OCI-LY7 (cell line): ENCODE data around the gene TOB2. TPM values are rescaled to one million over a fixed set of nuclear protein-coding genes. Genes with fewer than 3 reads are reported as not detected.
"Not testable (repeated sequence)": the region's sequence is repeated elsewhere in the genome, so short reads cannot be mapped to it uniquely, and the experiment has no call there.

Source experiments
- BruUV-seq: library from RNA; stranded (reverse); fragments of 400-500 nt; replicated peaks from 2 replicates; lab custom pipeline; 2021; lab: Mats Ljungman, UMichigan
- CTCF ChIA-PET: fragments of 300-600 bp; sonication (Branson Sonifier 250); formaldehyde crosslinking; loops from one replicate; lab custom pipeline; 2022; ENCODE audit warnings: antibody characterized with exemption; ENCODE audit not compliant: unreplicated experiment; lab: Charles Lee
- POLR2A ChIA-PET: fragments of 300-600 bp; sonication (Branson Sonifier 250); formaldehyde crosslinking; loops from one replicate; lab custom pipeline; 2022; ENCODE audit warnings: antibody characterized with exemption; lab: Charles Lee
- DNase-seq: peaks from one replicate; pipeline ENCODE4 v3.0.0-alpha.2; 2015; ENCODE audit warnings: low spot score
- H2AFZ ChIP-seq: fragments of 200-600 bp; sonication (generic), shearing (Covaris generic); 2 replicates; pipeline ENCODE4 v1.6.1; 2014; ENCODE audit warnings: mild to moderate bottlenecking, antibody characterized with exemption, low read length, moderate library complexity
- H3K27ac ChIP-seq: fragments of 200-600 bp; sonication (generic); 2 replicates; pipeline ENCODE4 v1.5.1; 2014; ENCODE audit warnings: mixed run types, low read depth, mild to moderate bottlenecking, moderate library complexity, low read length, inconsistent platforms; ENCODE audit not compliant: poor library complexity, severe bottlenecking
- H3K36me3 ChIP-seq: fragments of 200-600 bp; sonication (generic); 2 replicates; pipeline ENCODE4 v1.6.1; 2014; ENCODE audit warnings: mild to moderate bottlenecking, antibody characterized with exemption, low read length, moderate library complexity, mixed read lengths; ENCODE audit not compliant: insufficient read depth
- H3K4me1 ChIP-seq: fragments of 200-600 bp; sonication (generic); 2 replicates; pipeline ENCODE4 v1.5.1; 2014; ENCODE audit warnings: mild to moderate bottlenecking, low read length; ENCODE audit not compliant: insufficient read depth, poor library complexity, severe bottlenecking
- H3K4me2 ChIP-seq: fragments of 200-600 bp; sonication (generic); 2 replicates; pipeline ENCODE4 v1.6.1; 2014; ENCODE audit warnings: mild to moderate bottlenecking, low read length
- H3K4me3 ChIP-seq: fragments of 200-600 bp; sonication (generic); 2 replicates; pipeline ENCODE4 v1.5.1; 2014; ENCODE audit warnings: mild to moderate bottlenecking, low read depth, low read length; ENCODE audit not compliant: poor library complexity, severe bottlenecking
- H3K79me2 ChIP-seq: fragments of 200-600 bp; sonication (generic); 2 replicates; pipeline ENCODE4 v1.6.1; 2016; ENCODE audit warnings: low read depth, mild to moderate bottlenecking, low read length, moderate library complexity, mixed read lengths; ENCODE audit not compliant: insufficient read depth
- H3K9me2 ChIP-seq: fragments of 200-600 bp; sonication (generic); 2 replicates; pipeline ENCODE4 v1.6.1; 2016; ENCODE audit warnings: mild to moderate bottlenecking, low read length, mixed read lengths; ENCODE audit not compliant: insufficient read depth
- H3K9me3 ChIP-seq: fragments of 200-600 bp; sonication (generic); 2 replicates; pipeline ENCODE4 v1.6.1; 2014; ENCODE audit warnings: mild to moderate bottlenecking, mixed run types, low read length, mixed read lengths
- H4K20me1 ChIP-seq: fragments of 200-600 bp; sonication (generic); 2 replicates; pipeline ENCODE4 v1.6.1; 2014; ENCODE audit warnings: mild to moderate bottlenecking, antibody characterized with exemption, low read length, moderate library complexity, mixed read lengths; ENCODE audit not compliant: insufficient read depth
- EZH2phosphoT487 ChIP-seq: fragments of 200-600 bp; sonication (generic); IDR thresholded peaks from 2 replicates; pipeline ENCODE4 v1.6.1; 2018; ENCODE audit warnings: low read depth, borderline replicate concordance, mild to moderate bottlenecking, mixed run types, antibody characterized with exemption, low read length, moderate library complexity, mixed read lengths
- intact Hi-C: fragments of 100-400 bp; cut with micrococcal nuclease; formaldehyde crosslinking; loops from one replicate; pipeline ENCODE4 v1.10.0; 2022; ENCODE audit not compliant: unreplicated experiment
- total RNA-seq, 2 experiments: library from RNA; depleted of rRNA in 1 of 2; stranded (reverse); fragments of >200 nt in 1 of 2; shearing (Covaris generic) in 1 of 2; gene quantifications; 2 replicates each; pipeline ENCODE4 v1.2.3, GENCODE V29; 2014 to 2022
- TF ChIP-seq, protein P1 (sequence below): fragments of 200-600 bp; sonication (generic); conservative IDR thresholded peaks from 2 replicates; pipeline ENCODE4 v1.5.1; 2014; ENCODE audit warnings: mild to moderate bottlenecking, antibody characterized with exemption, low read length, moderate library complexity, mixed read lengths

The TOB2 gene
- total RNA-seq, 2 experiments from 2014 or later = 13.5 to 27.0 TPM

DNA sequence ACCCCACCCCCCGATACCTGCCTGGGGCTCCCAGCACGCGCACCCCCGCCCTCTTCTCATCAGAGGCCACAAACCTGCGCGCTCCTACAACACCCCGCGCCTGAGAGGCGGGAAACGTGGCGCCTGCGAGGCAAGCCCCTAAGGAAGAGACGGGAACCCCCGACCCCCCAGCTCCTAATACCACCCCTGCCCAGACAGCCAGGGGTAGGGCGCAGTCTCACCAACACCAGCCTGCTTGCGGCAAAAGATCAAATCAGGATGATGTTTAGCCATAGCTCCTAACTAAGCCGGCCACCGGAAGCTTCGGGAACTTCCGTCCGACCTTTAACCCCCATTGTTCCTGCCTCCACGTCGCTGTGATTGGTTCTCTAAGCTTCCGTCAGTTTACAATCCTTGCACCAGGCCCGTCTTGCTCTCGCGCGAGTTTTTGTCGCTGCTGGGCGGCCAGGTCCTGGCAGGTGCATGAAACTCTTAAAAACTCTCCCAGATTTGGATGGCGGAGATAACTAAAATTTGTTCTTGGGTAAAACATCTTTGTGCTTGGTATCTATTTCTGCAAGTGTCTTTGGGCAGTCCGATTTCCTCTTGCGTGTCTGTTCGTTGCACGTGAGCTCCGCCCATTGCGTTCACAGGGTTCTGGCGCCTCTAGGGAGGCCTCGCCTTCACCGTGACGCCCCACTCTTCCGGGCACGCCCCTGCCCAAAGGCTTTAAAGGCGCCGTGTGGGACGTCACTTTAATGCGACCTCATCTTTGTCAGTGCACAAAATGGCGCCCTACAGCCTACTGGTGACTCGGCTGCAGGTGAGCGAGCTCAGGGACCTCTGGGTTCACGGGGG lies 22.0 kb upstream of the TOB2 start, which contains the start of the genes ACO2 and PHF5A:
ACO2 (plus strand) TSS at position 737 of the 837 bp plus-strand sequence; CDS start at position 767, 30 bp downstream.
PHF5A (minus strand) TSS at position 312 of the 837 bp plus-strand sequence; CDS start at position 273, 39 bp downstream.
- TF ChIP-seq, protein P1, sequence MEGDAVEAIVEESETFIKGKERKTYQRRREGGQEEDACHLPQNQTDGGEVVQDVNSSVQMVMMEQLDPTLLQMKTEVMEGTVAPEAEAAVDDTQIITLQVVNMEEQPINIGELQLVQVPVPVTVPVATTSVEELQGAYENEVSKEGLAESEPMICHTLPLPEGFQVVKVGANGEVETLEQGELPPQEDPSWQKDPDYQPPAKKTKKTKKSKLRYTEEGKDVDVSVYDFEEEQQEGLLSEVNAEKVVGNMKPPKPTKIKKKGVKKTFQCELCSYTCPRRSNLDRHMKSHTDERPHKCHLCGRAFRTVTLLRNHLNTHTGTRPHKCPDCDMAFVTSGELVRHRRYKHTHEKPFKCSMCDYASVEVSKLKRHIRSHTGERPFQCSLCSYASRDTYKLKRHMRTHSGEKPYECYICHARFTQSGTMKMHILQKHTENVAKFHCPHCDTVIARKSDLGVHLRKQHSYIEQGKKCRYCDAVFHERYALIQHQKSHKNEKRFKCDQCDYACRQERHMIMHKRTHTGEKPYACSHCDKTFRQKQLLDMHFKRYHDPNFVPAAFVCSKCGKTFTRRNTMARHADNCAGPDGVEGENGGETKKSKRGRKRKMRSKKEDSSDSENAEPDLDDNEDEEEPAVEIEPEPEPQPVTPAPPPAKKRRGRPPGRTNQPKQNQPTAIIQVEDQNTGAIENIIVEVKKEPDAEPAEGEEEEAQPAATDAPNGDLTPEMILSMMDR = no peak
- no peak for TF ChIP-seq EZH2phosphoT487

DNA sequence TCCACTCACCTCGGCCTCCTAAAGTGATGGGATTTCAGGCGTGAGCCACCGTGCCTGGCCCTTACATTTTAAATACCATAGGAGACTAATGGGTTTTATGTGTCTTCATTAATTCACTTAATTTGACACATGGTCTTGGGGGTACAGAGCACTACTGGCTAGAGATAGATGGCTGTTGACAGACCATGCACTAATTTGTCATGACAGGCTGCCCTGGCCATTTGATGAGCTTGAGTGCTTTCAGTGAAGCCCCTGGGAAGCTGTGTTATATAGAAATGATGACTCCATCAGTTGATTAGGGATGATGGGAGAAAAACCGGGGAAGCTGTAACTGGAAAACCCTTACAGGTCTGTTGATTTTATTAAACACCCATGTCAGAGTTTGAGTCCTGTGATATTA lies 15.3 kb upstream of the TOB2 start:
- no peaks in the 10 kb centered on the region for H3K9me3 ChIP-seq
- POLR2A ChIA-PET = interaction anchor here (1.2 kb wide), 1 partner anchor 13 kb away, joined by 3 read pairs; no protein-coding TSS in a partner anchor
- H3K79me2 ChIP-seq = peaks cover 24% of the 10 kb centered on the region
- BruUV-seq = no TSS peak
- peaks cover 6% of the 10 kb centered on the region for H3K4me1 ChIP-seq
- CTCF ChIA-PET = interaction anchor here (0.8 kb wide), 1 partner anchor 13 kb away, joined by 3 read pairs; no protein-coding TSS in a partner anchor
- DNase-seq = no peak
- intact Hi-C loops = no loop called here
- H3K36me3 ChIP-seq = peaks cover 93% of the 10 kb centered on the region
- no peaks in the 10 kb centered on the region for H3K9me2 ChIP-seq
- no peak overlapping the region for H3K4me3 ChIP-seq
- no peak overlapping the region for H2AFZ ChIP-seq
- no peak overlapping the region for H3K27ac ChIP-seq
- TF ChIP-seq, protein P1 = no peak
- no peak for TF ChIP-seq EZH2phosphoT487
- H3K4me2 ChIP-seq = no peak overlapping the region
- no peaks in the 10 kb centered on the region; the same call in 1 of the 2 replicates for H4K20me1 ChIP-seq

More for the DNA sequence above, 22.0 kb upstream of the TOB2 start, which contains the start of the genes ACO2 and PHF5A:
- Histone ChIP-seq H4K20me1 (peaks cover 12% of the 10 kb centered on the region), H3K9me2 (no peaks in the 10 kb centered on the region), H3K4me3 (peak within 1 kb of the TSS; percentile 94), H3K27ac (peak within 1 kb of the TSS; percentile 76), H3K36me3 (peaks cover 78% of the 10 kb centered on the region), H2AFZ (peak within 1 kb of the TSS; percentile 68; the same call in 1 of the 2 replicates), H3K79me2 (peaks cover 85% of the 10 kb centered on the region), H3K4me2 (peak within 1 kb of the TSS; percentile 100), H3K9me3 (no peaks in the 10 kb centered on the region), H3K4me1 (peaks cover 36% of the 10 kb centered on the region)
- ChIA-PET CTCF (interaction anchor here (0.5 to 1.5 kb wide), 2 partner anchors 65 to 228 kb away, joined by 3 to 4 read pairs; no protein-coding TSS in a partner anchor), POLR2A (interaction anchor here (0.6 to 3.6 kb wide), 13 partner anchors 10 to 120 kb away, joined by 3 to 12 read pairs (median 4); partner anchors contain the start of genes PMM1 and TOB2)
- DNase-seq = peak; percentile 98
- no TSS peak for BruUV-seq
- intact Hi-C loops = loop anchor here (2.0 kb wide), 1 partner anchor 22 kb away; the partner anchor contains the start of gene TOB2

DNA sequence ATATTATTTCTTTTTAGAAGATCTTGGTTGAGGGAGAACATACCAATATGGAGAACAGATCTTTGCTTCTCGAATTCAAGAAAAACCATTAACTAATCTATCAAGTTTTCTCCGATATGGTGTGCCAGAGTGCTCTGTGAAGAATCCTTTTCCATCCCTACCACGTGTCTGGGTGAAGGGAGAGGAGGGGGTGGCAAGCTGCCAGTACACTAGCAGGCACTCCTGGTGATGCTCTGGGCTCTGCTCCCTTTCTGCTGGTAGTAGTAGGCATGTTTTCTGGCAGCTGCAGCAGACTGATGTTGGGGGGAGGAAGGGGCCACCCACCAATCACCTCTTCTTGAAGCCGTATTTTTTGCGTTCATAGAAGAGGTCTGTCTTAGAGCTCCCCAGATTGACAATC lies 13.5 kb upstream of the TOB2 start:
- BruUV-seq, H3K9me2 ChIP-seq, CTCF ChIA-PET, DNase-seq, H4K20me1 ChIP-seq, intact Hi-C loops, H3K4me3 ChIP-seq, H3K4me1 ChIP-seq, H3K4me2 ChIP-seq, H2AFZ ChIP-seq, H3K9me3 ChIP-seq, H3K27ac ChIP-seq: not testable (repeated sequence)
- POLR2A ChIA-PET = interaction anchor here (0.6 kb wide), 1 partner anchor 698 kb away, joined by 3 read pairs; no protein-coding TSS in a partner anchor
- Histone ChIP-seq H3K36me3 (peaks cover 75% of the 10 kb centered on the region), H3K79me2 (peaks cover 12% of the 10 kb centered on the region; the same call in 1 of the 2 replicates)
